ENCODE data around the gene HOXC9. TPM values are rescaled to one million over a fixed set of nuclear protein-coding genes. Genes with fewer than 3 reads are reported as not detected.

HOXC9 gene
- total RNA-seq, 1 experiment from 2014 or later = not detected

DNA sequence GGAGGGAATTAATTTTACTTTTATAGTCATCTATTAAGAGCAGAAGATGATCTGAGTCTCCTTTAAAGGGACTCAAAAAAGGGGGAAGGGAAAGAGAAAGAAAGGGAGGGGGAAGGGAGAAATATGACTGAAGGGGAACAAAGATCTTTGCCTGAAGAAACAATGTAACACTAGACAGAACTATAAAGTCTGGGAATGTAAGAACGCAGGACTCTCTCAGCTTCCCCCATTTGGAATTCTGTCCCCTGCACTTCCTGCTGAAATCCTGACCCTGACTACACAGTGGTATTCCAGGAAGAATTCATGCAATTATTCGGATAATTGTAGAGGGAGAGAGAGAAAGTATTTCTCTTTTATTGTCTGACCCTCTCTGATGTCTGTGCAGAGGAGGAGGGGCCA, 35.6 kb upstream of the HOXC9 start (continued):
- TF ChIP-seq, protein P1, sequence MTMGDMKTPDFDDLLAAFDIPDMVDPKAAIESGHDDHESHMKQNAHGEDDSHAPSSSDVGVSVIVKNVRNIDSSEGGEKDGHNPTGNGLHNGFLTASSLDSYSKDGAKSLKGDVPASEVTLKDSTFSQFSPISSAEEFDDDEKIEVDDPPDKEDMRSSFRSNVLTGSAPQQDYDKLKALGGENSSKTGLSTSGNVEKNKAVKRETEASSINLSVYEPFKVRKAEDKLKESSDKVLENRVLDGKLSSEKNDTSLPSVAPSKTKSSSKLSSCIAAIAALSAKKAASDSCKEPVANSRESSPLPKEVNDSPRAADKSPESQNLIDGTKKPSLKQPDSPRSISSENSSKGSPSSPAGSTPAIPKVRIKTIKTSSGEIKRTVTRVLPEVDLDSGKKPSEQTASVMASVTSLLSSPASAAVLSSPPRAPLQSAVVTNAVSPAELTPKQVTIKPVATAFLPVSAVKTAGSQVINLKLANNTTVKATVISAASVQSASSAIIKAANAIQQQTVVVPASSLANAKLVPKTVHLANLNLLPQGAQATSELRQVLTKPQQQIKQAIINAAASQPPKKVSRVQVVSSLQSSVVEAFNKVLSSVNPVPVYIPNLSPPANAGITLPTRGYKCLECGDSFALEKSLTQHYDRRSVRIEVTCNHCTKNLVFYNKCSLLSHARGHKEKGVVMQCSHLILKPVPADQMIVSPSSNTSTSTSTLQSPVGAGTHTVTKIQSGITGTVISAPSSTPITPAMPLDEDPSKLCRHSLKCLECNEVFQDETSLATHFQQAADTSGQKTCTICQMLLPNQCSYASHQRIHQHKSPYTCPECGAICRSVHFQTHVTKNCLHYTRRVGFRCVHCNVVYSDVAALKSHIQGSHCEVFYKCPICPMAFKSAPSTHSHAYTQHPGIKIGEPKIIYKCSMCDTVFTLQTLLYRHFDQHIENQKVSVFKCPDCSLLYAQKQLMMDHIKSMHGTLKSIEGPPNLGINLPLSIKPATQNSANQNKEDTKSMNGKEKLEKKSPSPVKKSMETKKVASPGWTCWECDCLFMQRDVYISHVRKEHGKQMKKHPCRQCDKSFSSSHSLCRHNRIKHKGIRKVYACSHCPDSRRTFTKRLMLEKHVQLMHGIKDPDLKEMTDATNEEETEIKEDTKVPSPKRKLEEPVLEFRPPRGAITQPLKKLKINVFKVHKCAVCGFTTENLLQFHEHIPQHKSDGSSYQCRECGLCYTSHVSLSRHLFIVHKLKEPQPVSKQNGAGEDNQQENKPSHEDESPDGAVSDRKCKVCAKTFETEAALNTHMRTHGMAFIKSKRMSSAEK (CRISPR knock-in tag; IDR thresholded peaks at IDR 0.05; ENCODE audit: borderline replicate concordance) = no peak
- TF ChIP-seq ZNF396 (CRISPR knock-in tag; IDR thresholded peaks at IDR 0.05; ENCODE audit: borderline replicate concordance) = no peak
- TF ChIP-seq GTF2I (CRISPR knock-in tag; conservative IDR thresholded peaks at IDR 0.05) = no peak
- TF ChIP-seq ZNF219 (CRISPR knock-in tag; IDR thresholded peaks at IDR 0.05; ENCODE audit: borderline replicate concordance) = no peak
- no peak for TF ChIP-seq CBFB (CRISPR knock-in tag; IDR thresholded peaks at IDR 0.05; ENCODE audit: low read depth)
- TF ChIP-seq, protein P2, sequence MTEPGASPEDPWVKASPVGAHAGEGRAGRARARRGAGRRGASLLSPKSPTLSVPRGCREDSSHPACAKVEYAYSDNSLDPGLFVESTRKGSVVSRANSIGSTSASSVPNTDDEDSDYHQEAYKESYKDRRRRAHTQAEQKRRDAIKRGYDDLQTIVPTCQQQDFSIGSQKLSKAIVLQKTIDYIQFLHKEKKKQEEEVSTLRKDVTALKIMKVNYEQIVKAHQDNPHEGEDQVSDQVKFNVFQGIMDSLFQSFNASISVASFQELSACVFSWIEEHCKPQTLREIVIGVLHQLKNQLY (CRISPR knock-in tag; IDR thresholded peaks at IDR 0.05) = no peak
- TF ChIP-seq JUN (CRISPR knock-in tag; IDR thresholded peaks at IDR 0.05) = no peak
- TF ChIP-seq, protein P3, sequence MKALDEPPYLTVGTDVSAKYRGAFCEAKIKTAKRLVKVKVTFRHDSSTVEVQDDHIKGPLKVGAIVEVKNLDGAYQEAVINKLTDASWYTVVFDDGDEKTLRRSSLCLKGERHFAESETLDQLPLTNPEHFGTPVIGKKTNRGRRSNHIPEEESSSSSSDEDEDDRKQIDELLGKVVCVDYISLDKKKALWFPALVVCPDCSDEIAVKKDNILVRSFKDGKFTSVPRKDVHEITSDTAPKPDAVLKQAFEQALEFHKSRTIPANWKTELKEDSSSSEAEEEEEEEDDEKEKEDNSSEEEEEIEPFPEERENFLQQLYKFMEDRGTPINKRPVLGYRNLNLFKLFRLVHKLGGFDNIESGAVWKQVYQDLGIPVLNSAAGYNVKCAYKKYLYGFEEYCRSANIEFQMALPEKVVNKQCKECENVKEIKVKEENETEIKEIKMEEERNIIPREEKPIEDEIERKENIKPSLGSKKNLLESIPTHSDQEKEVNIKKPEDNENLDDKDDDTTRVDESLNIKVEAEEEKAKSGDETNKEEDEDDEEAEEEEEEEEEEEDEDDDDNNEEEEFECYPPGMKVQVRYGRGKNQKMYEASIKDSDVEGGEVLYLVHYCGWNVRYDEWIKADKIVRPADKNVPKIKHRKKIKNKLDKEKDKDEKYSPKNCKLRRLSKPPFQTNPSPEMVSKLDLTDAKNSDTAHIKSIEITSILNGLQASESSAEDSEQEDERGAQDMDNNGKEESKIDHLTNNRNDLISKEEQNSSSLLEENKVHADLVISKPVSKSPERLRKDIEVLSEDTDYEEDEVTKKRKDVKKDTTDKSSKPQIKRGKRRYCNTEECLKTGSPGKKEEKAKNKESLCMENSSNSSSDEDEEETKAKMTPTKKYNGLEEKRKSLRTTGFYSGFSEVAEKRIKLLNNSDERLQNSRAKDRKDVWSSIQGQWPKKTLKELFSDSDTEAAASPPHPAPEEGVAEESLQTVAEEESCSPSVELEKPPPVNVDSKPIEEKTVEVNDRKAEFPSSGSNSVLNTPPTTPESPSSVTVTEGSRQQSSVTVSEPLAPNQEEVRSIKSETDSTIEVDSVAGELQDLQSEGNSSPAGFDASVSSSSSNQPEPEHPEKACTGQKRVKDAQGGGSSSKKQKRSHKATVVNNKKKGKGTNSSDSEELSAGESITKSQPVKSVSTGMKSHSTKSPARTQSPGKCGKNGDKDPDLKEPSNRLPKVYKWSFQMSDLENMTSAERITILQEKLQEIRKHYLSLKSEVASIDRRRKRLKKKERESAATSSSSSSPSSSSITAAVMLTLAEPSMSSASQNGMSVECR (CRISPR knock-in tag; IDR thresholded peaks at IDR 0.05; ENCODE audit: borderline replicate concordance) = no peak

DNA sequence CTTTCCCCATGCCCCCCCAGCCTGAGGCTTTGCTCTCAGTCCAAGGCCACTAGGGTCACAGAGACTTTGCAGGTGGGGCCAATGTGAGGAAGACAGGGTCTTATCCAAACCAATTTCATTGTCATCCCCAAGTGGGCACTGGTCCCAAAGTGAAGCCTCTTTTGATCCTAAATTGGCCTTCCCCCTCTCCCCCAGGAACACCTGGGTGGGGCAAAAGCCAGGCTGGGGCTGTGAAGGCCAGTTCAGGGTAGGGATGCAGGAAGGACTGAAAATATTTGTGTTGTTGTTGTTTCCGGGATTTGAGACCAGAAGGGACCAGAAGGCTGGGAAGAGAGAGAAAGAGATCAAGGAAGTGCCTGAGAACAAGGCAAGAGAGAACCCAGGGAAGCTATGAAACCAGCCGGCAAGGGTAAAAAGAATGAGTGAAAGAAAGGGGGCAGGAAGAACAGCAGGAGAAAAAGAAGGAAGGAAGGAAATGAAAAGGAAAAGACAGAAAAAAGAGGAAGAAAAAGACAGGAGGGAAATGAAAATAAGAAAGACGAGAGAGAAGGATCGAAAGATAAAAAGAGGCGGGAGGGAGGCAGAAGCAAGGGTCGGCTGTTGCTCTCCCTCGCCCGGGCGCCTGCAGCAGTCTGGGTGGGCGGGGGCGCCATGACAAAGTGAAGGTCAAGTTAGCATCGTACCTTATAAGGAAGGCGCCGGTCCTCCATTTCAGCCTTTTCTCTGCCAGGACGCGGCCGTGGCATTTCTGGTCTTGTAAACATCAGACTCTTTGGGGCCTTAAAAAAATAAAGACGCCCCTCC, 34.5 kb upstream of the HOXC9 start:
- H3K27me3 Mint-ChIP-seq (ENCODE audit: low read depth) = peaks cover 100% of the 10 kb centered on the region
- peaks cover 20% of the 10 kb centered on the region for H3K4me1 Mint-ChIP-seq
- CTCF ChIA-PET = interaction anchor here (1.1 kb wide), 1 partner anchor 10 kb away, joined by 3 read pairs; no protein-coding TSS in a partner anchor
- no peaks in the 10 kb centered on the region for H3K36me3 Mint-ChIP-seq
- DNase-seq (ENCODE audit: low spot score) (peak; percentile 85), ATAC-seq (peak; percentile 65)
- peak overlapping the region; percentile 7 for H3K4me3 Mint-ChIP-seq
- POLR2A ChIA-PET = interaction anchor here (1.0 kb wide), 1 partner anchor 26 kb away, joined by 3 read pairs; no protein-coding TSS in a partner anchor
- TF ChIP-seq ZNF317 (CRISPR knock-in tag; IDR thresholded peaks at IDR 0.05; ENCODE audit: borderline replicate concordance, low read depth) (no peak), MXD4 (CRISPR knock-in tag; IDR thresholded peaks at IDR 0.05; ENCODE audit: borderline replicate concordance) (no peak)
- TF ChIP-seq, protein P4, sequence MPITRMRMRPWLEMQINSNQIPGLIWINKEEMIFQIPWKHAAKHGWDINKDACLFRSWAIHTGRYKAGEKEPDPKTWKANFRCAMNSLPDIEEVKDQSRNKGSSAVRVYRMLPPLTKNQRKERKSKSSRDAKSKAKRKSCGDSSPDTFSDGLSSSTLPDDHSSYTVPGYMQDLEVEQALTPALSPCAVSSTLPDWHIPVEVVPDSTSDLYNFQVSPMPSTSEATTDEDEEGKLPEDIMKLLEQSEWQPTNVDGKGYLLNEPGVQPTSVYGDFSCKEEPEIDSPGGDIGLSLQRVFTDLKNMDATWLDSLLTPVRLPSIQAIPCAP (CRISPR knock-in tag; IDR thresholded peaks at IDR 0.05) = no peak
- TF ChIP-seq, protein P5, sequence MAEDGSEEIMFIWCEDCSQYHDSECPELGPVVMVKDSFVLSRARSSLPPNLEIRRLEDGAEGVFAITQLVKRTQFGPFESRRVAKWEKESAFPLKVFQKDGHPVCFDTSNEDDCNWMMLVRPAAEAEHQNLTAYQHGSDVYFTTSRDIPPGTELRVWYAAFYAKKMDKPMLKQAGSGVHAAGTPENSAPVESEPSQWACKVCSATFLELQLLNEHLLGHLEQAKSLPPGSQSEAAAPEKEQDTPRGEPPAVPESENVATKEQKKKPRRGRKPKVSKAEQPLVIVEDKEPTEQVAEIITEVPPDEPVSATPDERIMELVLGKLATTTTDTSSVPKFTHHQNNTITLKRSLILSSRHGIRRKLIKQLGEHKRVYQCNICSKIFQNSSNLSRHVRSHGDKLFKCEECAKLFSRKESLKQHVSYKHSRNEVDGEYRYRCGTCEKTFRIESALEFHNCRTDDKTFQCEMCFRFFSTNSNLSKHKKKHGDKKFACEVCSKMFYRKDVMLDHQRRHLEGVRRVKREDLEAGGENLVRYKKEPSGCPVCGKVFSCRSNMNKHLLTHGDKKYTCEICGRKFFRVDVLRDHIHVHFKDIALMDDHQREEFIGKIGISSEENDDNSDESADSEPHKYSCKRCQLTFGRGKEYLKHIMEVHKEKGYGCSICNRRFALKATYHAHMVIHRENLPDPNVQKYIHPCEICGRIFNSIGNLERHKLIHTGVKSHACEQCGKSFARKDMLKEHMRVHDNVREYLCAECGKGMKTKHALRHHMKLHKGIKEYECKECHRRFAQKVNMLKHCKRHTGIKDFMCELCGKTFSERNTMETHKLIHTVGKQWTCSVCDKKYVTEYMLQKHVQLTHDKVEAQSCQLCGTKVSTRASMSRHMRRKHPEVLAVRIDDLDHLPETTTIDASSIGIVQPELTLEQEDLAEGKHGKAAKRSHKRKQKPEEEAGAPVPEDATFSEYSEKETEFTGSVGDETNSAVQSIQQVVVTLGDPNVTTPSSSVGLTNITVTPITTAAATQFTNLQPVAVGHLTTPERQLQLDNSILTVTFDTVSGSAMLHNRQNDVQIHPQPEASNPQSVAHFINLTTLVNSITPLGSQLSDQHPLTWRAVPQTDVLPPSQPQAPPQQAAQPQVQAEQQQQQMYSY (CRISPR knock-in tag; IDR thresholded peaks at IDR 0.05) = no peak
- TF ChIP-seq, protein P6, sequence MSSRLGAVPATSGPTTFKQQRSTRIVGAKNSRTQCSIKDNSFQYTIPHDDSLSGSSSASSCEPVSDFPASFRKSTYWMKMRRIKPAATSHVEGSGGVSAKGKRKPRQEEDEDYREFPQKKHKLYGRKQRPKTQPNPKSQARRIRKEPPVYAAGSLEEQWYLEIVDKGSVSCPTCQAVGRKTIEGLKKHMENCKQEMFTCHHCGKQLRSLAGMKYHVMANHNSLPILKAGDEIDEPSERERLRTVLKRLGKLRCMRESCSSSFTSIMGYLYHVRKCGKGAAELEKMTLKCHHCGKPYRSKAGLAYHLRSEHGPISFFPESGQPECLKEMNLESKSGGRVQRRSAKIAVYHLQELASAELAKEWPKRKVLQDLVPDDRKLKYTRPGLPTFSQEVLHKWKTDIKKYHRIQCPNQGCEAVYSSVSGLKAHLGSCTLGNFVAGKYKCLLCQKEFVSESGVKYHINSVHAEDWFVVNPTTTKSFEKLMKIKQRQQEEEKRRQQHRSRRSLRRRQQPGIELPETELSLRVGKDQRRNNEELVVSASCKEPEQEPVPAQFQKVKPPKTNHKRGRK (CRISPR knock-in tag; IDR thresholded peaks at IDR 0.05; ENCODE audit: borderline replicate concordance) = peak; percentile 99
- no peak overlapping the region for H3K27ac Mint-ChIP-seq
- H3K9me3 Mint-ChIP-seq = no peaks in the 10 kb centered on the region

Data from WTC11 (cell line).